HG03139 (cell line): ENCODE results near the gene HYDIN.
A peak's percentile ranks its signal among the peaks of the same experiment; 100 is the strongest.

ENCODE experiments used
- ATAC-seq: cut with Tn5 transposase; IDR thresholded peaks from one replicate; pipeline ENCODE4 v1.9.1; 2021; ENCODE audit not compliant: unreplicated experiment

The HYDIN gene

GRCh38 chr16:70793851-70794502 is 436.5 kb downstream of the HYDIN start:
- peak; percentile 41 for ATAC-seq

GRCh38 chr16:70790815-70791214 is 439.7 kb downstream of the HYDIN start:
- no peak for ATAC-seq

GRCh38 chr16:70789595-70790447 is 440.7 kb downstream of the HYDIN start:
- no peak for ATAC-seq

GRCh38 chr16:70788668-70789594 is 441.6 kb downstream of the HYDIN start:
- no peak for ATAC-seq

- no peak for ATAC-seq
Measured at GRCh38 chr16:70786020-70786755, 444.3 kb downstream of the HYDIN start.

GRCh38 chr16:70784692-70785555 is 445.6 kb downstream of the HYDIN start:
- no peak for ATAC-seq

- ATAC-seq: no peak
Measured at GRCh38 chr16:70782237-70782636, 448.3 kb downstream of the HYDIN start.

- no peak for ATAC-seq
Measured at GRCh38 chr16:70781800-70782199, 448.7 kb downstream of the HYDIN start.

- ATAC-seq: no peak
Measured at GRCh38 chr16:70780546-70780945, 450.0 kb downstream of the HYDIN start.

- no peak for ATAC-seq
Measured at GRCh38 chr16:70779361-70779760, 451.2 kb downstream of the HYDIN start.

GRCh38 chr16:70778901-70779309 is 451.6 kb downstream of the HYDIN start:
- no peak for ATAC-seq

GRCh38 chr16:70777973-70778406 is 452.5 kb downstream of the HYDIN start:
- no peak for ATAC-seq

GRCh38 chr16:70777496-70777895 is 453.0 kb downstream of the HYDIN start:
- ATAC-seq: no peak

- ATAC-seq: no peak
Measured at GRCh38 chr16:70775399-70775798, 455.1 kb downstream of the HYDIN start.

GRCh38 chr16:70774261-70774660 is 456.3 kb downstream of the HYDIN start:
- no peak for ATAC-seq

GRCh38 chr16:70772493-70772892 is 458.0 kb downstream of the HYDIN start:
- ATAC-seq: no peak

- ATAC-seq: no peak
Measured at GRCh38 chr16:70770626-70771552, 459.6 kb downstream of the HYDIN start.

- no peak for ATAC-seq
Measured at GRCh38 chr16:70770291-70770625, 460.3 kb downstream of the HYDIN start.

- ATAC-seq: no peak
Measured at GRCh38 chr16:70769761-70770160, 460.8 kb downstream of the HYDIN start.
